ENCODE measurements around the gene RPS2.

GRCh38 chr16:1924095-1924494 lies 40.5 kb downstream of the RPS2 start:
- TF ChIP-seq, protein P1, sequence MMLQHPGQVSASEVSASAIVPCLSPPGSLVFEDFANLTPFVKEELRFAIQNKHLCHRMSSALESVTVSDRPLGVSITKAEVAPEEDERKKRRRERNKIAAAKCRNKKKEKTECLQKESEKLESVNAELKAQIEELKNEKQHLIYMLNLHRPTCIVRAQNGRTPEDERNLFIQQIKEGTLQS (CRISPR knock-in tag; conservative IDR thresholded peaks at IDR 0.05): no peak
- TF ChIP-seq CBFB (CRISPR knock-in tag; IDR thresholded peaks at IDR 0.05; ENCODE audit: low read depth): no peak
- TF ChIP-seq ATF1 (CRISPR knock-in tag; IDR thresholded peaks at IDR 0.05): no peak
- TF ChIP-seq CTCF (IDR thresholded peaks at IDR 0.05): no peak
- no peak for TF ChIP-seq ZNF317 (CRISPR knock-in tag; IDR thresholded peaks at IDR 0.05; ENCODE audit: borderline replicate concordance, low read depth)
- TF ChIP-seq HMGA2 (CRISPR knock-in tag; IDR thresholded peaks at IDR 0.05): no peak
- no peak for TF ChIP-seq FOXP4 (CRISPR knock-in tag; IDR thresholded peaks at IDR 0.05)
- TF ChIP-seq MAX (CRISPR knock-in tag; IDR thresholded peaks at IDR 0.05): no peak
- no peak for TF ChIP-seq CREM (CRISPR knock-in tag; IDR thresholded peaks at IDR 0.05)
- TF ChIP-seq SOX15 (CRISPR knock-in tag; IDR thresholded peaks at IDR 0.05): no peak
- TF ChIP-seq SP1 (CRISPR knock-in tag; conservative IDR thresholded peaks at IDR 0.05): no peak
- no peak for TF ChIP-seq ZNF416 (CRISPR knock-in tag; IDR thresholded peaks at IDR 0.05)
